ENCODE measurements around the gene PIK3R5.

Gene PIK3R5

DNA sequence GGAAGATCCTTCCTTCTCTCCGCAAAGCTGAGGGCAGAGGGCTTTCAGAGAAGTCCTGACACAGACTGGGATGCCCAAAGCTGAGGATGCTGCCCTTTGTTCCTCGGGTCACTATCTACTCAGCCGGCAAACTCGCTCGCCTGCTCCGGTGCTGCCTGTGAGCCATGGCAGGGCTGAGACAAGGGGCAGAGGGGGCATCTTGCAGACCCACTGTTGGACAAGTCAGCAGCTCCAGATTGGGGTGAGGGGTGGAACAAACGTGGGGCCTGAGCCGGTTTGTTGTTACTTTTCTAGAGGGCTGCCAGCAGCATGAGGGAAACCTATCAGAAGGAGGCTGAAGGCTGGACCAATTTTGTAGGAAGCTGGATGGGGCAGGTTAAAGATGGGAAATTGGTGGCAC lies 51.0 kb downstream of the PIK3R5 start:
- H3K4me3 ChIP-seq (ENCODE audit: low read length) = no peak overlapping the region
- TF ChIP-seq, protein P1, sequence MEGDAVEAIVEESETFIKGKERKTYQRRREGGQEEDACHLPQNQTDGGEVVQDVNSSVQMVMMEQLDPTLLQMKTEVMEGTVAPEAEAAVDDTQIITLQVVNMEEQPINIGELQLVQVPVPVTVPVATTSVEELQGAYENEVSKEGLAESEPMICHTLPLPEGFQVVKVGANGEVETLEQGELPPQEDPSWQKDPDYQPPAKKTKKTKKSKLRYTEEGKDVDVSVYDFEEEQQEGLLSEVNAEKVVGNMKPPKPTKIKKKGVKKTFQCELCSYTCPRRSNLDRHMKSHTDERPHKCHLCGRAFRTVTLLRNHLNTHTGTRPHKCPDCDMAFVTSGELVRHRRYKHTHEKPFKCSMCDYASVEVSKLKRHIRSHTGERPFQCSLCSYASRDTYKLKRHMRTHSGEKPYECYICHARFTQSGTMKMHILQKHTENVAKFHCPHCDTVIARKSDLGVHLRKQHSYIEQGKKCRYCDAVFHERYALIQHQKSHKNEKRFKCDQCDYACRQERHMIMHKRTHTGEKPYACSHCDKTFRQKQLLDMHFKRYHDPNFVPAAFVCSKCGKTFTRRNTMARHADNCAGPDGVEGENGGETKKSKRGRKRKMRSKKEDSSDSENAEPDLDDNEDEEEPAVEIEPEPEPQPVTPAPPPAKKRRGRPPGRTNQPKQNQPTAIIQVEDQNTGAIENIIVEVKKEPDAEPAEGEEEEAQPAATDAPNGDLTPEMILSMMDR (conservative IDR thresholded peaks at IDR 0.05; ENCODE audit: low read length) = no peak
- no peak for DNase-seq (ENCODE audit: low read depth)

GRCh38 chr17:8913879-8914278 lies 51.6 kb downstream of the PIK3R5 start:
- DNase-seq (ENCODE audit: low read depth) = no peak
- TF ChIP-seq, protein P1 (conservative IDR thresholded peaks at IDR 0.05; ENCODE audit: low read length) = no peak
- no peak overlapping the region for H3K4me3 ChIP-seq (ENCODE audit: low read length)

GRCh38 chr17:8913091-8913490 lies 52.4 kb downstream of the PIK3R5 start:
- no peak for DNase-seq (ENCODE audit: low read depth)
- TF ChIP-seq, protein P1 (conservative IDR thresholded peaks at IDR 0.05; ENCODE audit: low read length) = no peak
- H3K4me3 ChIP-seq (ENCODE audit: low read length) = no peak overlapping the region

DNA sequence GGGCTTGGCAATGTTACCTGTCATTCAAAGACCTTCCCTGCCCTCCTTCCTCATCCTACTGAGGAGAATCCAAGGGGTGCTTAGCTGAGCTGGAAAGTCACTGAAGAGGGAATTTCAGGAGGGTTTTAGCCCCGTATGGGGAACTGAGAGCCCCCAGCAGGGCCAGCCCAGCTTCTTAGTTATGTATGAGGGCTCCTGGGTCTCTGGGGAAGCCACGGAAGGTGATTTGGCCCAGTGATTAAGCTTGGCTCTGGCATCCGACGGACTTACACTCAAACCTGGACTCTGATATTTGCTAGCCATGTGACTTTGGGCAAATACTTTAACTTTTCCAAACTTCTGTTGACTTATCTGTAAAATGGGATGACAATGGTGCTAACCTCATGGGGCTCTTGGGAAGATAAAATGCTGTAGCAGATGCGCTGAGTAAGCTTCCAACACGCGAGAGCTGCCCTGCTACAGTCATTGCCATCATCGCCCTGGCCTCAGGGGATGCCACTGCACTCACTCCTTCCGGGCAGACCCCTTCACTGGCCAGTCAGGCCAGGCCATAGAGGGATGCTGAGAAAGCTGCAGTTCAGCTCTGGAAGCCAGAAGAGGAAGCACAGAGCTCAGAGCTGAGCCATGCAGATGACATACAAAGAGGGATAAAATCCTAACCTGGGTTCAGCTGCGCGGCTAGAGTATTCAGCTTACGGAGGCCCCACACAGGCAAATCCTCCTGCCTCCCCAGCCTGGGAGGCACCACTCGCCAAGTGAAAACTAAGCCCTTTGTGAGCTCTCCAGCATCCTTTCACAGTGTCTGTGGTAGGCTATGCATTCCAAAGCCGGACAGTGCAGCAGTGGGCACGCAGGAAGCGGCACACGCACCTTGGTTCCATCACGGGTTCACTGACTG lies 53.2 kb downstream of the PIK3R5 start:
- TF ChIP-seq, protein P1 (conservative IDR thresholded peaks at IDR 0.05; ENCODE audit: low read length) = no peak
- DNase-seq (ENCODE audit: low read depth) = no peak
- H3K4me3 ChIP-seq (ENCODE audit: low read length) = no peak overlapping the region

DNA sequence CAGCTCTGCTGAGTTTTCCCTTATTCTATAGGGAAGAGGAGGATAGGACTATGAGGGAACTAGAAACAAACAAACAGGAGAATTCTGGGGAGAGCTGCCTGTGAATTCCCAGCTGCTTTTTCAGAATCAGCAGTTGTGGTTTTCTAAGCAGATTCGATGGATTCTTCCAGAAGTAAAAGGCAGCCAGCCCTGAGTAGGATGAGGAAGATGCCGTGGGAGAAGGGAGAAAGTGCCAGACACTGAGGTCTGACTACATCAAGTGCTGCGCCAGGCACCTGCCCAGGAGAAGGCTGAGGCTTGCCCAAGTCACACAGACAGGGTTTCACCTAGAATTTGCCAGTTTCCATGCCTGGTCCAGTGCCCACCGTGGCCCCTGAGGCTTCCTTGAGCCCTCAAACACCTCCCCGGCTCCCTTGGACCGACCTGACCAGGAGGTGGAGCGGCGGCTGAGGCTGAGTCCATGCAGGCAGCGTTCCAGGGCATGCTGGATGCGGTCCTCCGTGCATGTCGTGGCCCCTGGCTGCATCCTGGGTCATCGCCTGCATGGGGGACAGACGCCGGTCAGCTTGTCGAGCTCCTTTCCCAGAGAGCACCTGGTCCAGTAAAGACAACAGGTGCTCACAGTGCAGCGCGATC lies 54.4 kb downstream of the PIK3R5 start:
- TF ChIP-seq, protein P1 (conservative IDR thresholded peaks at IDR 0.05; ENCODE audit: low read length) = no peak
- no peak for DNase-seq (ENCODE audit: low read depth)
- no peak overlapping the region for H3K4me3 ChIP-seq (ENCODE audit: low read length)

DNA sequence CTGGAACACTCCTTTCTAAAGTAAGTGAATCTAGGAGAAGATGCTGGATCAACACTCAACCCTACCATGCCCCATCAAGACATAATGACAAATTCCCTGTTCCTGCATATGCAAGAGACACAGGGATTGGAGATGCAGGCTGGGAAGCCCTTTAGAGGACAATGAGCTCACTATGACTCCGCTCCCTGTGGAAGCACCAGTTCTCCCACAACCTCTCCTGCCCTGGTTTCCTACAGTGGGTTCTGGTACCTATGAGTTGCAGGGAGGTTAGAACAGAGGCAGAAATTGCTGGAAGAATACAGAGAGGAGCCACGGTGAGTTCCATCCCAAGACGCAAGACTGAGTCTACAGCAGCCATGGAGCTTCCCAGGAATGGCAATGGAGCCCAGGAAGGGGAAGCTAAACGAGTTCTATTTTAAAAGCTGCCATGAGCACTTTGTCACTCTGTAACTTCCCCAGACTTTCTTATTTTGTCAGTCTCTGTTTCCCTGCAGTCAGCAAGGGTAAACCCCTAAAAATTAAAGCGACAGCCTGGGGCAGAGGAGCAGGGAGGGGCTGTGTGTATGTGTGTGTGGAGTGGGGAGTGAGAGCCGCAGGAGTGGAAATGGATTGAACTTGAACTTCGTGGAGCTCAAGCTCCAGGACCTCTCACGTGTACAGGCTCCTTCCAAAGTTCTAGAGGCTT lies 55.8 kb downstream of the PIK3R5 start:
- H3K4me3 ChIP-seq (ENCODE audit: low read length) = no peak overlapping the region
- DNase-seq (ENCODE audit: low read depth) = no peak
- TF ChIP-seq, protein P1 (conservative IDR thresholded peaks at IDR 0.05; ENCODE audit: low read length) = no peak

Data from AG10803 (cell line).